ENCODE results near the gene R3HDM1. TPM values are rescaled to one million over a fixed set of nuclear protein-coding genes. Genes with fewer than 3 reads are reported as not detected.
A peak's percentile ranks its signal among the peaks of the same experiment; 100 is the strongest.
"Not testable (repeated sequence)": the region's sequence is repeated elsewhere in the genome, so short reads cannot be mapped to it uniquely, and the experiment has no call there.

R3HDM1 gene
- total RNA-seq, 1 donor from 2014 or later = 12.5 TPM

DNA sequence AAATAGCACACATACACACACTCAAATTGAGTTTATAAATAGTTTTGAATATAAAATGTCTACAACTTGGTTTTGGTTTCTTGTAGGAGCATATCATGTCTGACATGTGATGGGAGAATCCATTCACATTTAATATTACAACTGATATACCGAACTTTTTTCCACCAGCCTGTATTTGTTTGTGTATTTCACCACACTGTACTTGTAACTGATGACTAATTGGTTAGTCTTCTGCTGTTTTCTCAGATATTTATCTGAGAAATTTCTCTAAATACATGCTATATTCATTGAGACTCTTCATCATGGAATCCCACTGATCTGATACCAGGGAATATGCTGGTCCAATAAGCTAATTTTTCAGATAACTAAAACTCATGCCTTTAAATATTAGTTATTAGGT is 154.1 kb downstream of the R3HDM1 start:
- intact Hi-C loops (cut with DNase I) = no loop called here
- ATAC-seq = no peak
- no peak for DNase-seq (ENCODE audit: missing footprints)

DNA sequence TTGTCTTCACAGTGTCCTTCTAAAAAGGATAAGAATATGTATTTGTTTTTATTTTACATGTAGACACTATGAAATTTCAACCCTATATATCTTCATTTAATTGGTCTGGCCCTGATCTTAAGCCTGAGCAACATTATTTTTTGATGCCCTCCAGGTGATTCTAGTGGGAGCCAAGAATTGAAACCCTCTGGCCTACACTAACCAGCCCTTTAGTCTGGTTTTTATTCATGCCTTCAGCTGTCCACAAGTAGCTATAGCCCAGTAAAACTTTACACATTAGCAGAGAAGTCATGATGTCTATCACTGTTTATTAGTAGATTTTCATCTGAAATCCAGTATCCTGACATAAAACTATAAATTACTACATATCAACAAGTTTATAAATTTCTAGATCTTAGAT is 157.7 kb downstream of the R3HDM1 start:
- DNase-seq (ENCODE audit: missing footprints) (no peak), ATAC-seq (no peak)
- intact Hi-C loops (cut with DNase I) = no loop called here

DNA sequence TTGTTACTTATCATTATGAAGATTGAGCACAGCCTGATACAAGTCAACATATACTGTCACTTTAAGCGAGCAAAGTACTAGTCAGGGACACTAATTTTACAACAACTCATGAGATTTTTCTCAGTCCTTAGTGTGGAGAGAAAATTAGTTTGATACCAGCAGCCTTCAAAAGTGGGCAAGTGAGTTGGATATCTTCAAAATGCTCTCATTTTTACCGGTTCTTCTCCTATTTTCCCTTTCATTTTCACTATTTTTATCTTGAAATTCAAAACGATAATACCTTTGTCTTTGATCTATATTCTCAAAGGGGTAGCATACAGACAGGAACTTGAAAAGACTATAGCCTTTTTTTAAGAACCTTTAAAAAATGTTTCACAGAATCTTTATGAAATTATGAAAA is 158.4 kb downstream of the R3HDM1 start:
- intact Hi-C loops (cut with DNase I) = no loop called here
- ATAC-seq (no peak), DNase-seq (ENCODE audit: missing footprints) (no peak)

DNA sequence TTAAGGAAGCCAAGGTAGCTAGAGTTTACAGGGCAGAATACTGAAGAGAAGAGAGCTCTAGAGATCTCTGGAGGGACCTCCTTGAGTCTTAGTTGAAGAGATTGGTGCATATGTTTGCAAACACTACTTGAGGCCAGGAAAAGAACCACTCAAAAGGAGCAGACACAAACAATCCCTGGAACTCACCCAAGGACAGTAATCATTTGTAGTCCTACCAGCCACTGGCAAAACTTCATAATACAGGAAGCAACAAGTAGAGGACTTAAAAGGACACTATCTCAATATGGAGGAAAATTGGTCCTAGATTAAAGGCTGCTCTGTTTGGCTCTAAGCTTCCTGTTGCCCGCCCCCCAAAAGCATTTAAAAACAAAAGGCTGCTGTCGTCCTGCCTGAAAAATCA is 163.4 kb downstream of the R3HDM1 start:
- no peak for DNase-seq (ENCODE audit: missing footprints)
- no peak for ATAC-seq
- intact Hi-C loops (cut with DNase I) = no loop called here

DNA sequence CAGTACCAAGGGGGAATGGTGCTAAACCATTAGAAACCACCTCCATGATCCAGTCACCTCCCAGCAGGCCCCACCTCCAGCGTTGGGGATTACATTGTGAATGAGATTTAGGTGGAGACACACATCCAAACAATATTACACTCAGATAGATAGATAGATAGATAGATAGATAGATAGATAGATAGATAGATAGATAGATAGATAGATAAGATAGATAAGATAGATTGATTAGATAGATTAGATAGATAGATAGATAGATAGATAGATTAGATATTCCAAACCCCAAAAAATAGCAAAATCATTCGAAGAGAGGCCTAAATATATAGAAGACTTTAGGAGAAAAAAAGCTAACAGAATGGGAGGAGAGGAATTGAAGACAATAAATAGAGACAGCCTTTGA is 167.6 kb downstream of the R3HDM1 start:
- ATAC-seq (no peak), DNase-seq (ENCODE audit: missing footprints) (no peak)
- intact Hi-C loops (cut with DNase I) = no loop called here

DNA sequence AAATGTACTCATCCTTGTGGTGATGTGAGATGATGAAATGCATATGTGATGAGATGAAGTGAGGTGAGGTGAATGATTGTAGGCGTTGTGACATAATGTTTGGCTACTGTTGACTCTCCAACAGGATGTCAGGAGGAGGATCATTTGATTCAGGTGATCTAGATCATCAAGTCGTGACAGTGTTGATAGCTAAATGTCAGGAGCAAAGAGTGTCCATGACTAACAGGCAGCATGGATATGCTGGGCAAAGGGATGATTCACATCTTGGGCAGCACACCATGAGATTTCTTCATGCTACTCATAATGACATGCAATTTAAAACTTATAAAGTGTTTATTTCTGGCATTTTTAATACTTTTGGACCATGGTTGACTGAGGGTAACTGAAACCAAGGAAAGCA is 170.2 kb downstream of the R3HDM1 start:
- no peak for ATAC-seq
- intact Hi-C loops (cut with DNase I) = no loop called here
- no peak for DNase-seq (ENCODE audit: missing footprints)

DNA sequence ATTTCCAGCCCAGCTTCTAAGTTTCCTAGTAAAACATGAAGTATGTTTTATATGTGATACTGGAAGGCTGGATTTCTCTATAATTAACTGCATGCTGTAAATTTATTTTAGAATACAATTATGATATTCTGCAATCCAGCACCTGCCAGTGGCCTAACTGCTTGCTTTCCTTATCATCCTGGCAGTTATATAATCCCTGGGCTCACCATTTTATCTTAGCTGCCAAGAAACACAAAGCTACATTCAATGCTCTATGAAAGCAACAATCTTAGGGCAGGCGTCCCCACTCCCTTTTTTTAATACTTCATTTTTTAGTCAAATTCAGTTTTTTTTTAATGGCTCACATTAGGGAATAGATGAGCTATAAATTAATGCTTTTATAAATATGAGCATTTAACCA is 172.0 kb downstream of the R3HDM1 start:
- DNase-seq (ENCODE audit: missing footprints) (no peak), ATAC-seq (no peak)
- intact Hi-C loops (cut with DNase I) = no loop called here

DNA sequence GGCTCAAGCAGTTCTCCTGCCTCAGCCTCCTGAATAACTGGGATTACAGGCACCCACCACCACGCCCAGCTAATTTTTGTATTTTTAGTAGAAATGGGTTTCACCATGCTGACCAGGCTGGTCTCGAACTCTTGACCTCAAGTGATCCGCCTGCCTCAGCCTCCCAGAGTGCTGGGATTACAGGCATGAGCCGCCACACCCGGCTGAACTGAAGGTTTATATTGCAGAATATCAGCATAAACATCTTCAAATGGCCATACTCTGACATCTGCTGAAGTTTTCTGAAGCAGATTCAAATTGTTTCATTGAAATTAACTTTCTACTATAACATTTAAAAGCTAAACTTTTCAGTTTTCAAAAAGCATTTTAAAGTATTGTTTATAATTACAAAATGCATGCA is 172.8 kb downstream of the R3HDM1 start:
- intact Hi-C loops (cut with DNase I) = not testable (repeated sequence)

DNA sequence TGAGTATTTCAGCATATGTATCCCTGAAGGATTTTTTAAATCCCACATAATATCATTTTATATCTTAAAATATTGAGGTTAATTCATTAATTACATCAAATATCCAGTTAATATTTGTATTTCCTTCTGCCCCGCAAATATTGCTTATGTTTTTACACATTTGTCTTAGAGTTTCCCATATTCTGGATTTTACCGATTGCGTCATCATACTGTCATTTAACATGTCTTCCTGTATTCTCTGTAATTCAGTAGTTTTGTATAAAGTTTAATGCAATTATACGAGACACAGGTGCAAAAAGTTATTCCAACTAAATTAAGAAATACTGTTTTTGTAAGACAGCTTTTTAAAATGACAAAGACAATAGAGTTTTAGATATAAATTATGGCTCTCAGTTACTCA is 176.9 kb downstream of the R3HDM1 start:
- intact Hi-C loops (cut with DNase I) = no loop called here
- ATAC-seq = no peak
- no peak for DNase-seq (ENCODE audit: missing footprints)

More for the DNA sequence above, 172.8 kb downstream of the R3HDM1 start:
- DNase-seq (ENCODE audit: missing footprints); ATAC-seq: not testable (repeated sequence)

DNA sequence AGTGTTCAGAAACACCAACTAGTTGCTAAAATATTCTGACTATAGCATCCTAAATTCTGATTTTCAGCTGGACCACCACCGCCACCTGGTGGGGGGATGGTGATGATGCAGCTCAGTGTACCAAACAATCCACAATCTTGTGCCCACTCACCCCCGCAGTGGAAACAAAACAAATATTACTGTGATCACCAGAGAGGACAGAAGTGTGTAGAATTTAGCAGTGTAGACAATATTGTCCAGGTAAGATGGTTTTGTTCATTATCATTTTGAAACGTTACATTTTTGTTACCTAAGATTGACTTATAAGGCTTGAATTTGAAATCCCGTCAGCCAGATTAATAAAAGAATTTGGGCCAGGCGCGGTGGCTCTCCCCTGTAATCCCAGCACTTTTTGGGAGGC is 178.7 kb downstream of the R3HDM1 start:
- intact Hi-C loops (cut with DNase I) = loop anchor here (1.0 to 5.0 kb wide), 3 partner anchors 238 to 721 kb away; no protein-coding TSS in a partner anchor
- DNase-seq (ENCODE audit: missing footprints) (peak; percentile 79), ATAC-seq (no peak)

DNA sequence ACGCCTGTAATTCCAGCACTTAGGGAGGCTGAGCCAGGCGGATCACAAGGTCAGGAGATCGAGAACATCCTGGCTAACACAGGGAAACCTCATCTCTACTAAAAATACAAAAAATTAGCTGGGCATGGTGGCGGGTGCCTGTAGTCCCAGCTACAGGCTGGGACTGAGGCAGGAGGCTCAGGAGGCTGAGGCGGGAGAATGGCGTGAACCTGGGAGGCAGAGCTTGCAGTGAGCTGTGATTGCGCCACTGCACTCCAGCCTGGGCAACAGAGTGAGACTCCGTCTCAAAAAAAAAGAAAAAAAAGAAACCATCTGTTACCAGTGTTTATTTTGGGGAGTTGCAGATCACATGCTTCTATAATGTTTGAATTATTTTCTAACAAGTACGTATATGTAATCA is 183.8 kb downstream of the R3HDM1 start:
- DNase-seq (ENCODE audit: missing footprints); intact Hi-C loops (cut with DNase I); ATAC-seq: not testable (repeated sequence)

DNA sequence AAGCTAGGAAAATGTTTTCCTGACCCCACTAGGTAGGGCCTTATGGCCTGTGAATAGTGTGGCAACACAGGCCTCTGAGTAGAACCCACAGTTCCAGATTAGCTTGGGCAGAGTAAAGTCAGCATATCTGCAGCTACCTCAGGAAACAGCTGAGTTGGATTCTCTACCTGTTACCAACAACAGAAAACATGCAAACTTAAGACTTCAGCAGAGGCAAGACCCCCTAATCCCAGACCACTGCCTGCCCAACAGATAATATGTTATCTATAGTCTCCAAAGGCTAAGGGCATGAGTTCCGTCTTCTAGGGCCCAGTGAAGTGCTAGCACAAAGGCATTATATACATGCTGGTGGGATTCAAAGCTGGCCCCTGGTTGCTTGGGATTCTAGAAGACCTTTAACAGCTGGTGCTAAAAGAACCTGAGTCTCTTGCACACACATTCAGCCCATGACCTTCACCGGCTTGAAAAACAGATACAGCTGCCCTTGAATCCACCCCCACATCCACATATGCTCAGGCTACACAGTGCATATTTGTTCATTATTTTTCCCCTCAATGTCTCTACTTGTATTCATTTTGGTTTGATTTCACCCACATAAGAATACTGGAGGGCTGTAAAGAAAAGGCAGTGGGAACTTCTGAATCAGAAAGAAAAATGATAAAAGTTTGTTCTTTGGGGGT is 196.9 kb downstream of the R3HDM1 start:
- DNase-seq (ENCODE audit: missing footprints) (no peak), ATAC-seq (no peak)
- intact Hi-C loops (cut with DNase I) = no loop called here

DNA sequence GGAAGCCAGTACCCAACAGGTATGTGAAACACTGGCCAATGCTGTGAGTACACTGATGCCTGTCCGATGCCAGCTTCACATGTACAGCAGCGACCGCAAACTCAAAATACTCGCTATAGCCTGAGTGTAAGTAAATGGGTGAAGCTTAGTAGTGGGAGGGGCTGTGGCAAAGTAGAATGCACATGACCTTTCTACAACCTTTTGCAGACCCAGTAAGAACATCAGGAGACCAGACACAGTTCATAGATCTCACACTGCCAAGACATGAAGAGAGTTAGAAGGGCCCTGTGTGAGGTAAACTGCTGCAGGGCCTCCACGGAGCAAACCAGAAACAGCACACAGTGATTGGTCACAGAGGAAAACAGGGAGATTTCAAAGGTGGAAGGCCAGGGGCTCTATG is 201.3 kb downstream of the R3HDM1 start:
- intact Hi-C loops (cut with DNase I) = no loop called here
- ATAC-seq = no peak
- no peak for DNase-seq (ENCODE audit: missing footprints)

DNA sequence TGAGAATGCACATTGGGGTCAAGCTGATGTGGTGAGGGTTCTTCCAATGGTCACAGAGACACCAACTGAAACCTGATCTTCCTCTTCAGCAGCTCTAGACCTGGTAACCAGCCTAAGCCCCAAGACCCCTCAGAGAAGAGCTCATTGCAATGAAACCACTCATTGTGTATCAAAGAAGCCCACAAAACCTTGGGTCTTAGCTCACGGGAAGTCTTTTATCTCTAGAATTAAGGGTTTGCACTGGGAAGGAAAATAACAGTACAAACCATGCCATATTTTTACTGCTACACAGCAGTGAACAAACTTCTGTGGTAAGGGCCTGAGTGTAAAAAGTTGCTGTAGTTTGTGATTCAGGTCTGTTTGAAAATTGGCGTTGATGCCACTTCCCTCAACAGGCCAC is 201.8 kb downstream of the R3HDM1 start:
- intact Hi-C loops (cut with DNase I) = no loop called here
- ATAC-seq (no peak), DNase-seq (ENCODE audit: missing footprints) (no peak)

DNA sequence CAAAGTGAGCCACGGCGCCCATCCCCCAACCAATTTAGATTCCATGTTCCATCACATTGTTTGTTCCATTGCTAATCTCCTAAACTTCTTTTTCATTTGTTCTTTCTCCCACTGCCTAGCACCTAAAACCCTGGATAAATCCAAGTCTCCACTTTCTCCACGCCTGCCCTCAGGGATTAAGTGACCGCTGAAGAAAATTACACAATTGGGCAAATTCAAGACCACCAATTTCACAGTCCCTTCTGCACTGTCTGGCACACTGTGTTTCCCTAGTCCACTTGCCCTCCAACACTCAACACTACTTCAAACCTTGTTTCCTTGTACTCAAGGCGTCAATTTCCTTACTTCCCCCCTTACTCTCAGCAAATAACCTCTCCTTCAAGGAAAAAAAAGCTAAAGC is 205.3 kb downstream of the R3HDM1 start:
- intact Hi-C loops (cut with DNase I) = no loop called here
- DNase-seq (ENCODE audit: missing footprints) = no peak
- no peak for ATAC-seq

DNA sequence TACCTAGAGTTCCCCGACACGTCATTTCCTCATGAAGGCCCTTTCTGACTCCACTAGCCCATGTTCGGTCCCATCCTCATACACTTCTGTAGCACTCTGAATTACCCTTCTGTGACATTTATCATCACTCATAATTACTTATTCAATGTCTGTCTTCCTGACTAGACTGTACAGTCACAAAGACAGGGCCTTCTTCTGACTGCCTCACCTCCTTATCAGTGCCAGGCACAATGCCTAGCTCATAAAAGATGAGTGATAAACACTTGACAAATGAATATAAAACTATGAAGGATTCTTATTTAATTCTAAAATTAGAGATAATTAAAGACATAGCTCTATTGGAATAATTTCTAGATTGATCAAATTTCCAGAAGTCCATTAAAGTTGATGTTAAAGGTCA is 208.9 kb downstream of the R3HDM1 start:
- intact Hi-C loops (cut with DNase I) = loop anchor here (2.0 kb wide), 1 partner anchor 209 kb away; the partner anchor contains the start of genes R3HDM1 and ZRANB3
- ATAC-seq = no peak
- DNase-seq (ENCODE audit: missing footprints) = no peak

DNA sequence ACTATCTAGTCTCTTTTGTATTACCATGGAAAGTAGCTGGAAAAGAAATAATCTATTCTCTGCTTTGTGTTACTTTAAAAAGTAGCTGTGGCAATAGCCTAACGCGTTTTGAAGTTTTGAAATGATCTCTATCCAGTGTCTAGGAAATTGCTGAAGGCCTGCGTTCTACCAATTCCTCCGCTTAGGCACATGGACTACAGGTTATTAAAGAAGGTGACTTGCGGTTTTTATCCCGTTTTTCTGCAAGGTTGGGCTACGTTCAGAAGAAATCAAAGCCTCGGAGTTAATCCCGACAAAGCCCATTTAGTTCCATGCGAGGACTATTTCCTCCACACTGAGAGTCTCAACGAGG is 209.7 kb downstream of the R3HDM1 start:
- no peak for DNase-seq (ENCODE audit: missing footprints)
- ATAC-seq = no peak
- intact Hi-C loops (cut with DNase I) = loop anchor here (2.0 kb wide), 1 partner anchor 210 kb away; the partner anchor contains the start of genes R3HDM1 and ZRANB3

DNA sequence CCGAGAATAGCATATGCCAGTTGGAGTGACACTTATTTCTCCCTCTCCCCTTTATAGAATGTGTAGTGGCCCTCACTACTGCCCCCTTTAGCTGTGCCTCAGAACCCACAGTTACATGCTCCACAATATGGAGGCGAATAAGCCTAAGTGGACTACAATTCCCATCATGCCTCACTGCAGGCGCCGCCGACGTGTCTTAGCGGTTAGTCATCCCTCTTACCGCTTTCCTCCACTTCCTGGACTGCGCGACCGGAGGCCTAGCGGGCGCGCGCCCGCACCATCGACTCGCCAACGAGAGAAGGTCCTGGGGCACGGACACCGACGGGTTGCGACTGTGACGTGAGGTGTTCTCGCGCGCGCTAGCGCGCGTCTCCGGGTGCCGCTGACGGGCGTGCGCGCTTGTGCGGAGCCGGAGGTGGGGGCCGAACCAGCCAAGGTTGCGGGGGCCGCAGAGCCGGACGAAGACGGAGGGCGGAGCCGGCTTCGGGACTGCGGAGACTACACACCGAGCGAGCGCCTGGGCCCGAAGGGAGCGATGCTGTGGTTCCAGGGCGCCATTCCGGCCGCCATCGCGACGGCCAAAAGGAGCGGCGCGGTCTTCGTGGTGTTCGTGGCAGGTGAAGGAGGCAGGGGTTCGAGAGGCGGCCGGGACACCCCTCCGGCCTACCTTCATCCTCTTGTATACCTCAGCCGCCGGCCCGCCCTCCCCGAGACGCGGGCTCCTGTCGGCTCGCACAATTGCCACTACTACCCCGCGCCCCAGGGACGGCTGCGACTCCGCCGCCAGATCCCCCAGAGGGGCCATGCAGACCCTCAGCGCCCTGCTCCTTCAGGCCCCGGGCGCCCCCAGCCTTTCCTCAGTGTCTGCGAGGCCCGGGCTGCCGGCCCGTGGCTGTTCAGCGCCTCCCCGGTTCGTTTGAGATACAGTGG is 210.4 kb downstream of the R3HDM1 start, which contains the start of gene UBXN4:
Gene UBXN4, plus strand, starts transcription at position 461 of the 930 bp plus-strand sequence. Its CDS starts 75 bp downstream, at position 536.
- intact Hi-C loops (cut with DNase I) = loop anchor here (2.0 kb wide), 1 partner anchor 211 kb away; the partner anchor contains the start of genes R3HDM1 and ZRANB3
- ATAC-seq = peak; percentile 99
- DNase-seq (ENCODE audit: missing footprints) = peak; percentile 98

DNA sequence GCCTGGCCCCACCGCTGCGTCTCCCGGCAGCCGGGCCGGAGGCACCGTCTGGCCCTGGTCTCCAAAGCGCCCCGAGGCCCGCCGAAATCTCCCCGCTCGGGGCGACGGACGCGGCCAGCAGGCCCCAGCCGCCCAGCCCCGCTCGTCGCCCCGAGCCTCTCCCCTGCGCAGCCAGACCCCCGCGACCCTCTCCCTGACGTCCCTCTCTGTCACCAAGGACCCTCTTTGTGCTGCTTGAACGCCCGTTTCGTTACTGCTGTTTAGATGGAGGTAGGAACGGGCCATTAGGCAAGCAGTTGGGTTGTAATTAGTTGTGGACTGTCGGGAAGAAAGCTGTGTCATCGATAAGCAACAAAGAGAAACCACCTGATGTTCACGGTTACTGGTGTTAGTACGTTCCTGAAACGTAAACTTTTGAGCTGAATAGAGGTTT is 211.1 kb downstream of the R3HDM1 start:
- DNase-seq (ENCODE audit: missing footprints) (no peak), ATAC-seq (peak; percentile 47)
- intact Hi-C loops (cut with DNase I) = no loop called here

DNA sequence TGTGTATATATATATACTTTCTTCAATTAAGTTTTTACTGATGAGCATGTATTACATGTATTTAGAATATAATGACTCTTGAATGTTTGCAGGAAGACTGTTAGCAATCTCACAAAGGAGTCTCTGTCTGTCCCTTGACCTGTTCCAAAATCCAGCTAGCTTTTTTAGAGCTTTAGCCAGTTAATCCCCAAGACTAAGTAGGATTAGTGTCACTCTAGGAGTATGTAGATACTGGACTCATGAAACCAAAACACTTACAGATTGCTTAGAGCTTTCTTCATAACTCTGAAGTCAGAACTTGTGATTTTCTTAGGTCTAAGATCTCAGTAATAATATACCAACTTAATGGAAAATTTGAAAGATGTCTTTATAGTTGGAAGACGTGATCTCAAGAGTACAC is 212.6 kb downstream of the R3HDM1 start:
- intact Hi-C loops (cut with DNase I) = no loop called here
- ATAC-seq = no peak

More for the DNA sequence above, 212.6 kb downstream of the R3HDM1 start:
- no peak for DNase-seq (ENCODE audit: missing footprints)

Data from Right ventricle myocardium inferior (tissue), 1 donor.